Activated T-helper 2 cell treated with anti-CD3 and anti-CD28 coated beads, Interferon-gamma antibody, Interleukin-2, Interleukin-4, amounts not matched to agents 10 μg/mL and 5 μg/mL and 100 μg/mL, durations not matched to agents 14 hours and 24 hours and 36 hours (primary cell): ENCODE measurements around the gene TSPAN3. TPM values are rescaled to one million over a fixed set of nuclear protein-coding genes. Genes with fewer than 3 reads are reported as not detected.
A peak's percentile ranks its signal among the peaks of the same experiment; 100 is the strongest.

ENCODE experiments used
- DNase-seq: peaks from one replicate; pipeline ENCODE4 v3.0.0; 2021; ENCODE audit warnings: low spot score
- H3K27ac Mint-ChIP-seq: one replicate; pipeline ENCODE4 v1.8.0; 2021; ENCODE audit warnings: mixed read lengths
- H3K27me3 Mint-ChIP-seq: one replicate; pipeline ENCODE4 v1.8.0; 2021; ENCODE audit warnings: low read depth, mixed read lengths
- H3K36me3 Mint-ChIP-seq: one replicate; pipeline ENCODE4 v1.8.0; 2021; ENCODE audit warnings: low read depth, mixed read lengths
- H3K4me1 Mint-ChIP-seq: one replicate; pipeline ENCODE4 v1.8.0; 2021; ENCODE audit warnings: low read depth, mixed read lengths
- H3K4me3 Mint-ChIP-seq: one replicate; pipeline ENCODE4 v1.8.0; 2021; ENCODE audit warnings: low read depth, mild to moderate bottlenecking, moderate library complexity, mixed read lengths
- H3K9me3 Mint-ChIP-seq: one replicate; pipeline ENCODE4 v1.8.0; 2021; ENCODE audit warnings: mixed read lengths
- intact Hi-C: fragments of 100-400 bp; cut with micrococcal nuclease; formaldehyde crosslinking; loops from one replicate; pipeline ENCODE4 v1.15.1; 2023
- total RNA-seq: library from RNA; stranded (reverse); gene quantifications from 2 replicates; pipeline ENCODE4 v1.2.3, GENCODE V29; 2022

The TSPAN3 gene
- total RNA-seq, 1 donor from 2014 or later = 40.1 TPM

DNA sequence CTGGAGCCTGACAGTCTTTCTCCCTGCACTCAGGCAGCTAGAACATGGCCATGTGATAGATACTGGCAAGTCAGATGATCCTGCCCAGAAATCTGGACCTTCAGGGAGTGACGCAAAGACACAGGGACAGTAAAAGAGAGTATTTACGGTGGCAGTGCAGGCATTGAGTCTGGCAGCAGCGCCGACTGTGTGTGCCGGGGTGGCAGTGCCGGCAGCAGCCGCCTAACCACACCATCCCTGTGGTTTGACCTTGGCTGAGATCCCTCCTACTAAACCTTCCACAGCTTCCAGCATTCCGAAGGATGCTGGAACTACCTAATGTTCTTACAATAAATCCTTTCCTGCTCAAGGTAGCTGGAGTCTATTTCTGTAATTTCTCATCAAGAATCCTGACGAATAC lies 4.6 kb upstream of the TSPAN3 start:
- Mint-ChIP-seq H3K4me3 (no peak overlapping the region), H3K36me3 (no peaks in the 10 kb centered on the region), H3K27ac (no peak overlapping the region), H3K4me1 (peaks cover 4% of the 10 kb centered on the region), H3K27me3 (peaks cover 10% of the 10 kb centered on the region), H3K9me3 (no peaks in the 10 kb centered on the region)
- intact Hi-C loops = no loop called here
- no peak for DNase-seq

DNA sequence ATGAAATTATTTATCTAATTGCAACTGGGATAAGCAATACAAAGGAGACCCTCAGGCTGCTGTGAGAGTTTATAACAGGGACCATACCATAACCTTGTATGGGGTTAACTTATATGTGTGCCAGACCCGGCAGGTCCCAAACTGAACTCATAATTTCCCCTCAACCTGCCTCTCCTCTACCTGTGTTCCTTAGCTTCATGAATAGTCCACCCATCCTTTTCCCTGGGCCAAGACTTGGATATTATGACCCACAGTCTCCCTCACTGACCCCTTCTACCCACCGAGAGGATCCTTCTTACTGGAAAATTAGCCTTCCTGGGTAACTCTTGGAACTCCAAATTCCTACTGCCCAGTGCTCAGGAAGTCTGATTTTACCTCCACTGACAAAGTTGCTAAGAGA lies 3.4 kb upstream of the TSPAN3 start:
- peaks cover 10% of the 10 kb centered on the region for H3K4me1 Mint-ChIP-seq
- peaks cover 15% of the 10 kb centered on the region for H3K27me3 Mint-ChIP-seq
- no peak overlapping the region for H3K4me3 Mint-ChIP-seq
- H3K27ac Mint-ChIP-seq = no peak overlapping the region
- intact Hi-C loops = no loop called here
- peaks cover 6% of the 10 kb centered on the region for H3K36me3 Mint-ChIP-seq
- no peak for DNase-seq
- H3K9me3 Mint-ChIP-seq = no peaks in the 10 kb centered on the region

DNA sequence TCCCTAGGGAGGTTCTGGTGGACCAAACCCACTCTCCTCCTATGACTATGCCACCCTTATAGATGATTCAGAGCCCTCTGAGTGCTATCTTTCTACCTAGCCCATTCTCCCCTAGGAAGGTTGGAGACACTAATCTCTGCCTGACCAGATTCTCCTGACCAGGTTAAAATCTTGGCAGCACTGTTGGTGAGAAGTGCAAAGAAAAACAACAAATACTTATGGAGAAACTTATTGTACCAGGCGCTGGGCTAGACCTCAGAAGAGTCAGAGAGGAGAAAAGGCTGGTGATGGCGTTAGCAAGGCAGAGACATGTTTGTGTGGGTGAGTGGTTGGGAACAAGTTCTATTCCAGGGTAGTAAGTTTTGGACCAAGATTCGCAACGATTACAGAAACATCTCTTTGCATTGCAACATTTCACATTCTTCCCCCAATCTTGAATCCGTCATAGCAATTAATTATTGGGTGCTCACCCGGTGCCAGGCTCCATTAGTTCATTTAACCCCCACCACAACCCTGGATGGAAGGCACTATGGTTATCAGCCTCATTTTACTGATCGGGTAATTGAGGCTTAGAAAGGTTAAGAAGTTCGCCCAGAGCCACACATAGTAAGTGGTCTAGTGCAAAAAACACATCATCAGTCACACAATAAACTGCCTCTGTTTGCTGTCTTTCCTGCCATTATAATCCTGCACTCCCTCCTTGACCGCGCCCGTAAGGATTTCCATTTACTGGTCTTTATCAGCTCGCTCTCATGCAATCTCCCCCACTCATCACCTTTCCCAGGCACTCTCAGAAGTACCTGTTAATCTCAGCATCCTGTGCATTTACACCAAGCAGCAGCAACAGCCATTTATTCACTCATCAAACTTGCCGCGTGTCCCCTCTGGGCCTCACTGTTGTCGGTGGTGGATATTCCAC lies 655 bp upstream of the TSPAN3 start:
- H3K4me3 Mint-ChIP-seq = peak overlapping the region; percentile 75
- H3K4me1 Mint-ChIP-seq = peaks cover 22% of the 10 kb centered on the region
- peaks cover 17% of the 10 kb centered on the region for H3K27me3 Mint-ChIP-seq
- H3K36me3 Mint-ChIP-seq = peaks cover 6% of the 10 kb centered on the region
- H3K9me3 Mint-ChIP-seq = no peaks in the 10 kb centered on the region
- peak overlapping the region; percentile 16 for H3K27ac Mint-ChIP-seq
- no peak for DNase-seq
- intact Hi-C loops = no loop called here

DNA sequence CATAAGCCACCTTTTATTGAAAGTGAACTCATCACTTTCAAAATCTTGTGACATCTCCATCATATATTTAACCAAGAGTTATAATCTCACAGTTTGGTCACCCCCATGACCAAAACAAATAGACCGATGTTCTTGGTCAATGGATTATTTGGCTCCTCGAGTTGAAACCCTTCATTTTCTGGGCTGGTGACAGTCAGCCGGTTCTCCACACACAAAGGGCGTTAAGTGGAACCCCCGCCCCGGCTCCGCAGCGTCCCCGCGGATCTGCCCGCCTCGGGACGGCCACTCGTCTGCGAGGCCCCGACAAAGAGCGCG lies 772 bp downstream of the TSPAN3 start:
- H3K36me3 Mint-ChIP-seq = peaks cover 6% of the 10 kb centered on the region
- H3K9me3 Mint-ChIP-seq = no peaks in the 10 kb centered on the region
- H3K4me3 Mint-ChIP-seq = peak overlapping the region; percentile 85
- no peak for DNase-seq
- intact Hi-C loops = no loop called here
- peaks cover 22% of the 10 kb centered on the region for H3K4me1 Mint-ChIP-seq
- no peak overlapping the region for H3K27ac Mint-ChIP-seq
- H3K27me3 Mint-ChIP-seq = peaks cover 11% of the 10 kb centered on the region

DNA sequence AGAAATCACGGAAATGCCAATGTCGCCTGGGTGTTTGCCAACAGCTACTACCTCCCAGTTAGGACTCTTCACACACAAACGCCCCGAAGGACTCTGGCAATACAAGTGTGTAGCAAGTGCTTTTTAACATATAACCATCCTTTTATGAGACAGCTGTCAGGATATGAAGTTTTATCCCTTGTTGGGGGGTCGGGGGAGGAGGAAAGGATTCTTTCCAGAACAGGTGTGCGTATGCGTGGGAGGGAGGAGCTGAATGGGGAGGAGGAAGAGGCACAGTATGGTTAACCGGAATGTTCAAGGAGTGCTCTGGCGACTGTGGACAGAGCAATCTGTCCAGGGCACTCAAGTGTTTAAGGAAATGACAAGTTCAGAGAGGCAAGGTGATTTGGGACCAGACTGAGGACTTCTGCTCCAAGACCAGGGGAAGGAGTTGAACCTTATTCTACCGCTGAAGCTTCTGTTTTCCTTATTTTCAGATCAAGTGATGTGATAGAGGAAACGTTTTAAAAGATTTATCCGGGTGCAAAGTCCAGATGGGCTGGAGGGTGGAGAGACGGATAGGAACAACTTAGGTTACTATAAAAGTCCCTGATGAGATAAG lies 1.3 kb downstream of the TSPAN3 start:
- H3K27ac Mint-ChIP-seq = peak overlapping the region; percentile 56
- H3K4me1 Mint-ChIP-seq = peaks cover 23% of the 10 kb centered on the region
- DNase-seq = no peak
- H3K9me3 Mint-ChIP-seq = no peaks in the 10 kb centered on the region
- intact Hi-C loops = no loop called here
- peaks cover 6% of the 10 kb centered on the region for H3K36me3 Mint-ChIP-seq
- peak overlapping the region; percentile 85 for H3K4me3 Mint-ChIP-seq
- H3K27me3 Mint-ChIP-seq = peaks cover 11% of the 10 kb centered on the region

DNA sequence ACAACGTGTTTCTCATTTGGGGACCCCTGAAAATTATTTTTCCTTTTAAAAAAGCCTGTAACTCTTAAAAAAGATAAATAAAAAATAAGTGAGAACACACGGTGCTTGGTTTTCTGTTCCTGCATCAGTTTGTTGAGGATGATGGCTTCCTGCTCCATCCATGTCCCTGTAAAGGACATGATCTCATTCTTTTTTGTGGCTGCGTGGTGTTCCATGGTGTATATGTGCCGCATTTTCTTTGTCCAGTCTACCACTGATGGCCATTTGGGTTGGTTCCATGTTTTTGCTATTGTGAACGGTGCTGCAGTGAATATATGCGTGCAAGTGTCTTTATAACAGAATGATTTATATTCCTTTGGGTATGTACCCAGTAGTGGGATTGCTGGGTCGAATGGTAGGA lies 2.3 kb downstream of the TSPAN3 start:
- H3K4me3 Mint-ChIP-seq = no peak overlapping the region
- peaks cover 9% of the 10 kb centered on the region for H3K27me3 Mint-ChIP-seq
- H3K36me3 Mint-ChIP-seq = peaks cover 6% of the 10 kb centered on the region
- peaks cover 26% of the 10 kb centered on the region for H3K4me1 Mint-ChIP-seq
- DNase-seq = no peak
- H3K9me3 Mint-ChIP-seq = no peaks in the 10 kb centered on the region
- no peak overlapping the region for H3K27ac Mint-ChIP-seq
- intact Hi-C loops = no loop called here

DNA sequence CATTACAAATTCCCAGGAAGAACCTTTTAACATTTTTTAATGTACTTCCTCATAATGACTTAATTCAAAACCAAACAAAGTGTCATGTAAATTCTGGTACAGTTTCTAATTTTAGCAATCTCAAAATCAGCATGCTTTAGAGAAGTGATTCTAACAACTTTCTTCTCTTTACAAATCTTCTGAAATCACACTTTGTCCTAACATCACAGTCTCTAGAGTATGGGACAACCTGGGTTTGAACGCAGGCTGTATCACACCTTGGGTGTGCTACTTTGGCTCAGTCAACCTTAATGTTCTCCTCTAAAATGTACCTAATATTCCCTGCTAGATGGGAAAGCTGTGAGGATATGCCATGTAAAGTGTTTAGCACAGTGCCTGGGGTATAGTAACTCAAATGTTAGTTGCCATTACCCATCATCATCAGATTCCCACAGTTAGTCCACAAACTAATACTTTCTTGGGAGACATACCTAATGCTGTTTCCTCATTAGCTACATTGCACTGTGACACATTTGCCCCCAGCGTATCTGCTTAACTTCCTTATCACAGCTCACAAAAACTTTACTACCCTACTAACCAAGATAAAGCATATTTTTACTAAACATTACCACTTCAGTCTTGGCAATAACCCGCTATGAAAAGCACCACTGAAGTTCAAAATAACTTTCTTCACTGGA lies 3.1 kb downstream of the TSPAN3 start:
- Mint-ChIP-seq H3K27ac (no peak overlapping the region), H3K36me3 (peaks cover 6% of the 10 kb centered on the region), H3K4me1 (peaks cover 28% of the 10 kb centered on the region), H3K9me3 (no peaks in the 10 kb centered on the region), H3K4me3 (no peak overlapping the region), H3K27me3 (peaks cover 7% of the 10 kb centered on the region)
- intact Hi-C loops = no loop called here
- no peak for DNase-seq

DNA sequence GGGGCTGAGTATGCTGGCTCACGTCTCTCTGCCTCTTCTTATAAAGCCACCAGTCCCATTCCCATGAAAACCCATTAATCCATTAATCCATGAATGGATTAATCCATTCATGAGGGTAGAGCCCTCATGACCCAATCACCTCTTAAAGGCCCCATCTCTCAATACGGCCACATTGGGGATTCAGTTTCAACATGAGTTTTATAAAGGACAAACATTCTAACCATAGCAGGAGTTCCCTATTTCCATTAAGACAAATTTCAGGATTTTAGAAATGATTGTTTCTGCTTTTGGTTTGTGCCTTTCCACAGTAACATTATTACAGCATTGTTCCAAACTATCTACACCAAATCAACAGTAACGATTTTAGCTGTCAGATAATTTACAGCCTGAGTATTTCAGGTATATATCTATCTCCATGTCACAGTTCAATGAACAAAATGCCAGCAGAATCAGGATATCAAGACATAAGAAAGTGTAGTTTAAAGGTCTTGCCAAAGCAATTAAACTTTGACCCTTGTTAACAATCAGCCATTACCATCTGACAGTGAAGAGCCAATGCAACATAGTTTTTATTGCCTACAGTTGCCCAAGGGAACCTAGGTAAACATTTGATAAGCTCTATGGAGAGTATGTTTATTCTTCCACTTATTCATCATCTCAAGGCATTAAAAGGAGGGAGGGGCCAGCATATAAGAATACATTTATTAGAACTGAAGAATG lies 3.8 kb downstream of the TSPAN3 start:
- intact Hi-C loops = no loop called here
- no peak overlapping the region for H3K27ac Mint-ChIP-seq
- peaks cover 28% of the 10 kb centered on the region for H3K4me1 Mint-ChIP-seq
- no peaks in the 10 kb centered on the region for H3K9me3 Mint-ChIP-seq
- no peak overlapping the region for H3K4me3 Mint-ChIP-seq
- no peak for DNase-seq
- peaks cover 7% of the 10 kb centered on the region for H3K27me3 Mint-ChIP-seq
- H3K36me3 Mint-ChIP-seq = peaks cover 6% of the 10 kb centered on the region

DNA sequence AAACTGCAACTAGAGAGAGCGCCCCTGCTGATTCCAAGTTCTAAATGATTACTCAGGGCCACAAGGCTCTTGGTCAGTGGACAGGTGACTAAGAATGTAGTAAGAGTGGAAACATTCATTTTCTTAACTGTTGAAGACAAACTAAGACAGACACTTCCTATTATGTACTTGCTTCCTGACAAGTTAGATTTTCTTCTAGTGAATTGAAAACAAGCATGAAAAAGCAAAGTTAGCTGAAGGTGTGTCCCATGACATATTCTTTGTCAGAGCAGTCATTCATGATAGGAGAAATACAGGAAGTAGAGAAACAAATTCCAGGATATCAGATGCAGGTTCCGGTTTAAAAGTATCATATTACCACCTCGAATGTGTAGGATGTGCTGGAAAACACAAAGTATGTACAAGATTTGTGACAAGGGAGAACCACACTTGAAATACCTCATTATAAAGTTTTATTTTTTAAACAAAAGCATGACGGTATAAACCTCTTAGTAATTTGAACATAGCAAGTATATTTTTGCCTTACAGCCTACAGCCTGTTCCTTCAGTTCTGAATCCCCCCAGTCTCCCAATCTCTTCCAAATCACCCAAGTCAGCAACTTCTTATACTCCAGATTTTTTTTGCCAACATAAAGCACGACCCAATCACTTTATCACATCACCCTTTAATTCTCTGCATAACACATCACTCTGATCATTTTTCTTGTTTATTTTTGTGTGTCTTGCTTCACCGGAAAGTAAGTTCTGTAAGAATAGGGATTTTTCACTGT lies 6.2 kb downstream of the TSPAN3 start:
- H3K27ac Mint-ChIP-seq = no peak overlapping the region
- no peaks in the 10 kb centered on the region for H3K9me3 Mint-ChIP-seq
- H3K36me3 Mint-ChIP-seq = peaks cover 4% of the 10 kb centered on the region
- intact Hi-C loops = no loop called here
- no peak overlapping the region for H3K4me3 Mint-ChIP-seq
- H3K4me1 Mint-ChIP-seq = peaks cover 31% of the 10 kb centered on the region
- peaks cover 5% of the 10 kb centered on the region for H3K27me3 Mint-ChIP-seq
- no peak for DNase-seq

DNA sequence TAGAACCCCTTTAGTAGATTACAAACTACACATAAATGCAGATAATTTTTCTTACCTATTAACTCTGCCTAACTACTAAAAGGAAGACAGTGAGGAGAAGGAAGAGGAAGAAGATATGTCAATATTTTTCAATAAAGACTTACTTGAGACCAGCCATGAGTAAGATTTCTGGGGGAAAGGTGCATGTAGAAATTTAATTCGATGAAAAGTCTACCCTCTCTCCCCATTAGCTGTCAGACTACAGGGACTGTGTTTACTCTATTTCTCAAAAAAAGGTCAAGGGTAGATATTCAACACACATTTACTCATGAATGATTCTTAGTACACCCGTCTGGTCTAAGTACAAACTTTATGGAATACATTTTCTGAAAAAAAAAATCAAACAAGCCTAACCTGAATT lies 6.8 kb downstream of the TSPAN3 start:
- Mint-ChIP-seq H3K4me1 (peaks cover 30% of the 10 kb centered on the region), H3K36me3 (no peaks in the 10 kb centered on the region), H3K27me3 (peaks cover 2% of the 10 kb centered on the region), H3K9me3 (no peaks in the 10 kb centered on the region), H3K27ac (no peak overlapping the region), H3K4me3 (no peak overlapping the region)
- intact Hi-C loops = no loop called here
- no peak for DNase-seq

DNA sequence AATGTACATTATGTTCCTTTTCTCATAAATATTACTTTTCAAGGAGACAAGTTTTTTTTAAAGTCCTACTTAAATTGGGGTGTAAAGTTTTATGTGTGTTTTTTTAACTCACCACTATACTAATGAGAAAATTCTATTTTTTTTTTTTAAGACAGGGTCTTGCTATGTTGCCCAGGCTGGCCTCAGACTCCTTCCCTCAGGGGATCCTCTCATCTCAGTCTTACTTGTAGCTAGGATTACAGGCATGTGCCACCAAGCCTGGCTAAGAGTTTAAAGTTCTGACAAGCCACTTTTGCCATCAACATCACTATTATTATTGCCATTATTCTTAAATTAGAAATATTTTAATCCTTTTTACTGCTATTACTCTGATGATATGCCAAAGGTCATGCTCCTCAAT lies 7.7 kb downstream of the TSPAN3 start:
- intact Hi-C loops = no loop called here

DNA sequence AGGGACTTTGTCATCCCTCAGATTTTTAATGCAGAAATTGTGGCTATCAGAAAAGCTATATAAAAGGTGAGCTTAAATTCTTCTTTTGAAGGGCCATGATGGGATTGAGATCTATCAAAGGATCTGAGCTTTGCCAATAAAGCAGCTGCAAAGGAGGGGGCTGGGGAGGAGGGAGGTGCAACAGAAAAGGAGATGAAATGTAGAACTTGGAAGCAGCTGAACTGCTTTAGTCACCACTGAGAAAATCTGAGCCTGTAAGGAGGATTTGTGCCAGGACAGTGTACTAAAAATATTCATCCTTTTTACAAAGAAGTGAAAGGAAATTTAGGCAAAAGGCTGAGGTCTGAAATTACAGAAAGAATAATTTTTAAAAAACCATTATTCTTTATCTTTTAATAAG lies 10.4 kb downstream of the TSPAN3 start:
- intact Hi-C loops = no loop called here

More for the DNA sequence above, 7.7 kb downstream of the TSPAN3 start:
- no peaks in the 10 kb centered on the region for H3K36me3 Mint-ChIP-seq
- H3K4me3 Mint-ChIP-seq = no peak overlapping the region
- H3K4me1 Mint-ChIP-seq = peaks cover 29% of the 10 kb centered on the region
- no peaks in the 10 kb centered on the region for H3K27me3 Mint-ChIP-seq
- no peaks in the 10 kb centered on the region for H3K9me3 Mint-ChIP-seq
- H3K27ac Mint-ChIP-seq = no peak overlapping the region
- DNase-seq = no peak

More for the DNA sequence above, 10.4 kb downstream of the TSPAN3 start:
- H3K27ac Mint-ChIP-seq = no peak overlapping the region
- DNase-seq = no peak
- H3K4me3 Mint-ChIP-seq = no peak overlapping the region
- no peaks in the 10 kb centered on the region for H3K36me3 Mint-ChIP-seq
- no peaks in the 10 kb centered on the region for H3K27me3 Mint-ChIP-seq
- H3K9me3 Mint-ChIP-seq = no peaks in the 10 kb centered on the region
- peaks cover 26% of the 10 kb centered on the region for H3K4me1 Mint-ChIP-seq
